Osteoblast (primary cell): ENCODE results near the gene NACA. TPM values are rescaled to one million over a fixed set of nuclear protein-coding genes. Genes with fewer than 3 reads are reported as not detected.
A peak's percentile ranks its signal among the peaks of the same experiment; 100 is the strongest.

Source experiments
- DNase-seq: peaks from one replicate; pipeline ENCODE4 v3.0.0; 2011; ENCODE audit warnings: low spot score, mixed read lengths; ENCODE audit not compliant: insufficient read length; ENCODE audit errors: missing footprints
- H2AFZ ChIP-seq: 2 replicates; pipeline ENCODE4 v1.6.0; 2011; ENCODE audit warnings: mild to moderate bottlenecking, low read length
- H3K27ac ChIP-seq: 2 replicates; pipeline ENCODE4 v1.5.1; 2011; ENCODE audit warnings: mild to moderate bottlenecking, low read depth, low read length, moderate library complexity
- H3K27me3 ChIP-seq: 2 replicates; pipeline ENCODE4 v1.6.0; 2012; ENCODE audit warnings: mild to moderate bottlenecking, control low read depth, inconsistent platforms, low read length, moderate library complexity; ENCODE audit not compliant: insufficient read depth
- H3K36me3 ChIP-seq: 2 replicates; pipeline ENCODE4 v1.5.1; 2011; ENCODE audit warnings: mild to moderate bottlenecking, low read length, control low read depth, moderate library complexity; ENCODE audit not compliant: insufficient read depth
- H3K4me1 ChIP-seq: 2 replicates; pipeline ENCODE4 v1.5.1; 2011; ENCODE audit warnings: mild to moderate bottlenecking, low read length, control low read depth, moderate library complexity; ENCODE audit not compliant: insufficient read depth
- H3K4me2 ChIP-seq: 2 replicates; pipeline ENCODE4 v1.6.0; 2011; ENCODE audit warnings: mild to moderate bottlenecking, low read length; ENCODE audit not compliant: insufficient read depth
- H3K4me3 ChIP-seq: fragments of 200-600 bp; sonication (generic); 3 replicates; pipeline ENCODE4 v1.5.1; 2012; ENCODE audit warnings: mild to moderate bottlenecking, low read length, inconsistent platforms; ENCODE audit not compliant: insufficient read depth
- H3K79me2 ChIP-seq: 2 replicates; pipeline ENCODE4 v1.6.0; 2012; ENCODE audit warnings: mild to moderate bottlenecking, low read length, control low read depth, inconsistent platforms; ENCODE audit not compliant: insufficient read depth
- H3K9me3 ChIP-seq: 2 replicates; pipeline ENCODE4 v1.5.1; 2011; ENCODE audit warnings: low read depth, low read length, control low read depth
- H4K20me1 ChIP-seq: 2 replicates; pipeline ENCODE4 v1.6.0; 2012; ENCODE audit warnings: mild to moderate bottlenecking, low read length, control low read depth; ENCODE audit not compliant: insufficient read depth
- CTCF ChIP-seq: IDR thresholded peaks from 2 replicates; pipeline ENCODE4 v1.5.1; 2011; ENCODE audit warnings: mild to moderate bottlenecking, low read depth, low read length, moderate library complexity; ENCODE audit errors: extremely low read depth
- total RNA-seq: library from RNA; depleted of rRNA; stranded (reverse); fragments of >200 nt; gene quantifications from 2 replicates; pipeline ENCODE4 v1.2.3, GENCODE V29; 2012

The NACA gene
- 808 and 845 TPM in 2 replicates for total RNA-seq

GRCh38 chr12:56724972-56725722 lies at the start of gene NACA:
Gene NACA (minus strand): TSS chr12:56725299. CDS start chr12:56724521, 778 bp downstream.
- no peaks in the 10 kb centered on the region for H3K27me3 ChIP-seq
- H3K27ac ChIP-seq: peak within 1 kb of the TSS; percentile 98
- H4K20me1 ChIP-seq: peaks cover 42% of the 10 kb centered on the region
- H3K4me3 ChIP-seq: peak within 1 kb of the TSS; percentile 100
- no peaks in the 10 kb centered on the region for H3K9me3 ChIP-seq
- peaks cover 50% of the 10 kb centered on the region for H3K79me2 ChIP-seq
- no peak for TF ChIP-seq CTCF
- peak within 1 kb of the TSS; percentile 98 for H2AFZ ChIP-seq
- peak within 1 kb of the TSS; percentile 98 for H3K4me2 ChIP-seq
- peaks cover 29% of the 10 kb centered on the region for H3K36me3 ChIP-seq
- peak; percentile 97 for DNase-seq
- H3K4me1 ChIP-seq: peaks cover 31% of the 10 kb centered on the region

GRCh38 chr12:56773113-56773512 lies 48.0 kb upstream of the NACA start:
- H4K20me1 ChIP-seq: no peaks in the 10 kb centered on the region
- H3K36me3 ChIP-seq: no peaks in the 10 kb centered on the region
- H3K9me3 ChIP-seq: no peaks in the 10 kb centered on the region
- no peak overlapping the region for H3K4me3 ChIP-seq
- H3K27ac ChIP-seq: no peak overlapping the region
- H3K79me2 ChIP-seq: no peaks in the 10 kb centered on the region
- no peak for TF ChIP-seq CTCF
- H3K4me2 ChIP-seq: no peak overlapping the region
- H3K4me1 ChIP-seq: no peaks in the 10 kb centered on the region
- no peak for DNase-seq
- no peaks in the 10 kb centered on the region for H3K27me3 ChIP-seq
- H2AFZ ChIP-seq: no peak overlapping the region

- Histone ChIP-seq H3K27me3 (no peaks in the 10 kb centered on the region), H3K4me2 (no peak overlapping the region), H3K9me3 (no peaks in the 10 kb centered on the region), H3K36me3 (no peaks in the 10 kb centered on the region), H3K27ac (no peak overlapping the region), H2AFZ (no peak overlapping the region), H3K79me2 (no peaks in the 10 kb centered on the region), H3K4me3 (no peak overlapping the region), H4K20me1 (no peaks in the 10 kb centered on the region), H3K4me1 (no peaks in the 10 kb centered on the region)
- no peak for TF ChIP-seq CTCF
- no peak for DNase-seq
These were observed 47.5 kb upstream of the NACA start for GRCh38 chr12:56772625-56773024.

- no peak for TF ChIP-seq CTCF
- no peak overlapping the region for H3K4me3 ChIP-seq
These were observed 44.8 kb upstream of the NACA start for GRCh38 chr12:56769868-56770267.

More at GRCh38 chr12:56769868-56770267, 44.8 kb upstream of the NACA start:
- no peak overlapping the region for H2AFZ ChIP-seq
- H3K36me3 ChIP-seq: no peaks in the 10 kb centered on the region
- no peaks in the 10 kb centered on the region for H4K20me1 ChIP-seq
- no peak for DNase-seq
- no peaks in the 10 kb centered on the region for H3K79me2 ChIP-seq
- no peaks in the 10 kb centered on the region for H3K4me1 ChIP-seq
- no peak overlapping the region for H3K4me2 ChIP-seq
- H3K27me3 ChIP-seq: no peaks in the 10 kb centered on the region
- no peaks in the 10 kb centered on the region for H3K9me3 ChIP-seq
- no peak overlapping the region for H3K27ac ChIP-seq
